Aortic smooth muscle cell (primary cell): ENCODE data around the gene MLF2. TPM values are rescaled to one million over a fixed set of nuclear protein-coding genes. Genes with fewer than 3 reads are reported as not detected.

Experiments
- total RNA-seq: library from RNA; depleted of rRNA; stranded (reverse); fragments of >200 nt; gene quantifications from 2 replicates; pipeline ENCODE4 v1.2.3, GENCODE V29; 2014

Gene MLF2, protein sequence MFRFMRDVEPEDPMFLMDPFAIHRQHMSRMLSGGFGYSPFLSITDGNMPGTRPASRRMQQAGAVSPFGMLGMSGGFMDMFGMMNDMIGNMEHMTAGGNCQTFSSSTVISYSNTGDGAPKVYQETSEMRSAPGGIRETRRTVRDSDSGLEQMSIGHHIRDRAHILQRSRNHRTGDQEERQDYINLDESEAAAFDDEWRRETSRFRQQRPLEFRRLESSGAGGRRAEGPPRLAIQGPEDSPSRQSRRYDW
- 119 TPM in 2 replicates for total RNA-seq

GRCh38 chr12:6752921-6753771 lies at the start of gene MLF2:
TSS of gene MLF2 (minus strand) at chr12:6753141. CDS start at chr12:6752334, 807 bp downstream.

GRCh38 chr12:6788972-6789924 lies 36.3 kb upstream of the MLF2 start, which contains the start of gene CD4:
TSS of gene CD4 (plus strand) at chr12:6789528. CDS start at chr12:6800139, 10,611 bp downstream.

GRCh38 chr12:6772331-6772695 lies 19.4 kb upstream of the MLF2 start, which contains the start of gene LAG3:
TSS of gene LAG3 (plus strand) at chr12:6772520. CDS start at chr12:6772853, 333 bp downstream.

GRCh38 chr12:6765634-6766581 lies 13.0 kb upstream of the MLF2 start, which contains the start of gene PTMS:
TSS of gene PTMS (plus strand) at chr12:6766363. CDS start at chr12:6766706, 343 bp downstream.

GRCh38 chr12:6723607-6724408 lies 29.1 kb downstream of the MLF2 start, which contains the start of gene COPS7A:
TSS of gene COPS7A (plus strand) at chr12:6724046. CDS start at chr12:6724657, 611 bp downstream.

DNA sequence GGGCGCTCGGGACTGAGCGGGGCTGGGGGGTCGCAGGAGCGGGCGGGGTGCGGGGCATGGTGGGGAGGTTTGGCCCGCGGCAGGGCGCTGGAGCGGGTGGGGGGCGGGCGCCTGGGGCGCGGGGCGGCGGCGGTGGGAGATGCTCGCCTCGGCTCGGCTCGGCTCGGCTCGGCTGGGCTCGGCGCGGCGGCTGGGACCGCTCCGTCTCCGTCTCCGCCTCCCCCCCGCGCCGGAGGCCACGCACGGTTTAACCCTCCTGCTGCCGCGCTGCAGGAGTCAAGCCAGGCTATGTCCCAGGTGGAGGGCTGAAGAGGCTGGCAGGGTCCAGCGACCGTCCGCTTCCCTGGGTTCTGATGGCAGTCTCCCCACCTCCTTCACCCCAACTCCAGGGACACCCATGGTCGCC lies 52.3 kb downstream of the MLF2 start, which contains the start of gene PIANP:
Gene PIANP, minus strand, starts transcription at position 170 of the 406 bp plus-strand sequence. CDS start 2,754 bp downstream, outside the sequence.

Other genes with a start within 250 kb of the MLF2 start
- 8,383 and 9,740 TPM in 2 replicates for gene GAPDH, start 218.6 kb downstream of the MLF2 start, total RNA-seq
- gene IFFO1, start 197.1 kb downstream of the MLF2 start, total RNA-seq, result 30.0 and 44.3 TPM in 2 replicates
- 12.3 and 19.0 TPM in 2 replicates for gene NOP2, start 184.8 kb downstream of the MLF2 start, total RNA-seq
- gene CHD4, start 145.8 kb downstream of the MLF2 start, total RNA-seq, result 228 and 268 TPM in 2 replicates
- gene LPAR5, start 117.2 kb downstream of the MLF2 start, total RNA-seq, result not detected in 2 replicates
- gene ACRBP, start 105.7 kb downstream of the MLF2 start, total RNA-seq, result 0.13 and 0.25 TPM in 2 replicates
- gene ING4, start 90.0 kb downstream of the MLF2 start, total RNA-seq, result 26.0 and 41.9 TPM in 2 replicates
- gene ZNF384, start 63.8 kb downstream of the MLF2 start, total RNA-seq, result 9.2 and 10.6 TPM in 2 replicates
- gene PIANP, start 52.3 kb downstream of the MLF2 start, total RNA-seq, result 0.13 TPM in 1 of 2 replicates, not detected in the other
- gene COPS7A, start 29.1 kb downstream of the MLF2 start, total RNA-seq, result 143 and 164 TPM in 2 replicates
- 58.0 and 85.9 TPM in 2 replicates for gene PTMS, start 13.2 kb upstream of the MLF2 start, total RNA-seq
- under 0.01 and 0.12 TPM in 2 replicates for gene LAG3, start 19.4 kb upstream of the MLF2 start, total RNA-seq
- 3.1 and 7.5 TPM in 2 replicates for gene CD4, start 36.4 kb upstream of the MLF2 start, total RNA-seq
- gene GPR162, start 68.7 kb upstream of the MLF2 start, total RNA-seq, result 5.7 and 7.9 TPM in 2 replicates
- 90.6 and 104 TPM in 2 replicates for gene P3H3, start 75.3 kb upstream of the MLF2 start, total RNA-seq
- 1.6 and 1.8 TPM in 2 replicates for gene GNB3, start 87.8 kb upstream of the MLF2 start, total RNA-seq
- 9.5 and 19.2 TPM in 2 replicates for gene CDCA3, start 98.1 kb upstream of the MLF2 start, total RNA-seq
- gene USP5, start 99.0 kb upstream of the MLF2 start, total RNA-seq, result 98.9 and 128 TPM in 2 replicates
- 769 and 1,187 TPM in 2 replicates for gene TPI1, start 114.4 kb upstream of the MLF2 start, total RNA-seq
- gene SPSB2, start 120.2 kb upstream of the MLF2 start, total RNA-seq, result 9.6 and 10.5 TPM in 2 replicates
- gene LRRC23, start 151.7 kb upstream of the MLF2 start, total RNA-seq, result 12.4 and 12.7 TPM in 2 replicates
- gene ENO2, start 161.4 kb upstream of the MLF2 start, total RNA-seq, result 16.2 and 19.3 TPM in 2 replicates
- 6.7 and 23.0 TPM in 2 replicates for gene ATN1, start 174.8 kb upstream of the MLF2 start, total RNA-seq
- gene RNU7-1, start 190.7 kb upstream of the MLF2 start, total RNA-seq, result not detected in 2 replicates
- 114 and 150 TPM in 2 replicates for gene C12orf57, start 190.9 kb upstream of the MLF2 start, total RNA-seq
- gene PTPN6, start 198.2 kb upstream of the MLF2 start, total RNA-seq, result not detected in 2 replicates
- 103 and 125 TPM in 2 replicates for gene PHB2, start 217.5 kb upstream of the MLF2 start, total RNA-seq
- 26.3 and 35.9 TPM in 2 replicates for gene EMG1, start 217.8 kb upstream of the MLF2 start, total RNA-seq